Epithelial cell of esophagus (primary cell): ENCODE results near the gene ARHGAP26.
A peak's percentile ranks its signal among the peaks of the same experiment; 100 is the strongest.

ENCODE experiments used
- DNase-seq: peaks from one replicate; pipeline ENCODE4 v3.0.0; 2010; ENCODE audit warnings: low read depth
- H3K4me3 ChIP-seq: 2 replicates; pipeline ENCODE4 v1.5.1; 2011; ENCODE audit warnings: mild to moderate bottlenecking, low read length, control low read depth
- TF ChIP-seq, protein P1 (sequence below): IDR thresholded peaks from 2 replicates; pipeline ENCODE4 v1.5.1; 2011; ENCODE audit warnings: low read depth, mild to moderate bottlenecking, low read length, control low read depth, inconsistent platforms; ENCODE audit not compliant: insufficient read depth; ENCODE audit errors: missing control alignments

Gene ARHGAP26

GRCh38 chr5:143133721-143134120 is 363.5 kb downstream of the ARHGAP26 start:
- DNase-seq, result peak; percentile 50
- TF ChIP-seq, protein P1, sequence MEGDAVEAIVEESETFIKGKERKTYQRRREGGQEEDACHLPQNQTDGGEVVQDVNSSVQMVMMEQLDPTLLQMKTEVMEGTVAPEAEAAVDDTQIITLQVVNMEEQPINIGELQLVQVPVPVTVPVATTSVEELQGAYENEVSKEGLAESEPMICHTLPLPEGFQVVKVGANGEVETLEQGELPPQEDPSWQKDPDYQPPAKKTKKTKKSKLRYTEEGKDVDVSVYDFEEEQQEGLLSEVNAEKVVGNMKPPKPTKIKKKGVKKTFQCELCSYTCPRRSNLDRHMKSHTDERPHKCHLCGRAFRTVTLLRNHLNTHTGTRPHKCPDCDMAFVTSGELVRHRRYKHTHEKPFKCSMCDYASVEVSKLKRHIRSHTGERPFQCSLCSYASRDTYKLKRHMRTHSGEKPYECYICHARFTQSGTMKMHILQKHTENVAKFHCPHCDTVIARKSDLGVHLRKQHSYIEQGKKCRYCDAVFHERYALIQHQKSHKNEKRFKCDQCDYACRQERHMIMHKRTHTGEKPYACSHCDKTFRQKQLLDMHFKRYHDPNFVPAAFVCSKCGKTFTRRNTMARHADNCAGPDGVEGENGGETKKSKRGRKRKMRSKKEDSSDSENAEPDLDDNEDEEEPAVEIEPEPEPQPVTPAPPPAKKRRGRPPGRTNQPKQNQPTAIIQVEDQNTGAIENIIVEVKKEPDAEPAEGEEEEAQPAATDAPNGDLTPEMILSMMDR, result no peak
- no peak overlapping the region for H3K4me3 ChIP-seq

GRCh38 chr5:143134269-143134668 is 364.1 kb downstream of the ARHGAP26 start:
- peak; percentile 71 for DNase-seq
- TF ChIP-seq, protein P1, result no peak
- H3K4me3 ChIP-seq, result no peak overlapping the region

GRCh38 chr5:143134900-143135299 is 364.7 kb downstream of the ARHGAP26 start:
- TF ChIP-seq, protein P1, result no peak
- no peak overlapping the region for H3K4me3 ChIP-seq
- DNase-seq, result peak; percentile 63

- TF ChIP-seq, protein P1, result no peak
Observed at GRCh38 chr5:143135832-143136551, 365.8 kb downstream of the ARHGAP26 start.

GRCh38 chr5:143138839-143139238 is 368.7 kb downstream of the ARHGAP26 start:
- TF ChIP-seq, protein P1, result no peak

More at GRCh38 chr5:143135832-143136551, 365.8 kb downstream of the ARHGAP26 start:
- DNase-seq, result no peak
- H3K4me3 ChIP-seq, result no peak overlapping the region

DNA sequence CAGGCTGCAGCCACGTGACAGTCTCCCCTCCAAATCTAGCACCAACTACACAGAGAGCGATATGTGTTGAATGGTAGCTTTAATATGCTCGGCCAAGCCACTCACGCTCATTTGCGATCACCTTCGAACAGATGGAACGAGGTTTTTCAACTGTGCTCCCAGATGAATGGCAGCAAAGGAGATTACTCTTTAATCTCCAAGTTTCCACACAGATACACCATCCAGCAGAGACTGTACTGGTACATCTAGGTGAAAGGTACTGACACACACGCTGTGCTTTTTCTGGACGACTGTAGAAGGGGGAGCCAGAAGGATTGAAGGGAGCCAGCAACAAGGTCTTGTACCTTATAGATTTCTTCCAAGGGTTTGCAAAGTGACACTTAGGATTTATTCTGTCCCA is 369.4 kb downstream of the ARHGAP26 start:
- H3K4me3 ChIP-seq, result no peak overlapping the region
- TF ChIP-seq, protein P1, result no peak

More at GRCh38 chr5:143138839-143139238, 368.7 kb downstream of the ARHGAP26 start:
- DNase-seq, result no peak
- no peak overlapping the region for H3K4me3 ChIP-seq

More for the DNA sequence above, 369.4 kb downstream of the ARHGAP26 start:
- DNase-seq, result no peak
